Activated CD4-positive, CD25-positive, alpha-beta regulatory T cell (primary cell): ENCODE data around the gene ERC2.

ENCODE experiments used
- DNase-seq, 4 experiments: peaks; one replicate each; lab custom pipeline; 2025; lab: John Stamatoyannopoulos, UW

ERC2 gene

DNA sequence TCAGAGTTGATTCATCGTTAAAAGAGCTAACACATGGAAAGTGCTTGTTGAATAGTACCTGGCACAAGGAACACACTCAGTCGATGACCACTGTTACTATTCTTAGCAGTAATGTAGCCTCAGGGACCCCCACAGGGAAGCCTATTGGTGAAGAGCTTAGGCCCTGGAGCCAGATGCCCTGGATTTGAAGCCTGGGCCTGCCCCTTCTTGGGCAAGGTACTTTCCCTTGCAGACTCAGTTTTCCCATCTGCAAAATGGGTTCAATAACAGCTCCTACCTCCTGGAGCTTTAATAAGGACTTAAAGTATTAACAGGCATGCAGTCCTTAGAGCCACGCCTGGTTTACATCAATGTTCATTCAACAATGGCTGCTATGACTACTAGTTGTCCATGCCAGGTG lies 884.2 kb downstream of the ERC2 start:
- no peak for DNase-seq

DNA sequence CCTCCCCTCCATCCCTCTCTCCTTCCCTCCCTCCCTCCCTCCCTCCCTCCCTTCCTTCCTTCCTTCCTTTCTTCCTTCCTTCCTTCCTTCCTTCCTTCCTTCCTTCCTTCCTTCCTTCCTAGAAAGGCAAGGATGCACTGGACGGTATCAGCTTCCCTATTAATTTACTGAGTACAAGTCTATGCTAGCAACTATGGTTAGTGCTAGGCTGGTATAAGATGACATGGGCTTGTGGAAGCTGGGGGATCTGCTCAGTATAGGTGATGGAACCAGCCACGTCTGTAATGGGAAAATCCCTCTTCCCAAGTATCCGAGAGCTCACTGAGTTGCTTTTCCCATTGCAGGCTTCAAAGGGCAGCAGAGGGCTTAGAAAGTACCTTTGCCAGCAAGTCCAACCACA lies 884.8 kb downstream of the ERC2 start:
- no peak for DNase-seq

DNA sequence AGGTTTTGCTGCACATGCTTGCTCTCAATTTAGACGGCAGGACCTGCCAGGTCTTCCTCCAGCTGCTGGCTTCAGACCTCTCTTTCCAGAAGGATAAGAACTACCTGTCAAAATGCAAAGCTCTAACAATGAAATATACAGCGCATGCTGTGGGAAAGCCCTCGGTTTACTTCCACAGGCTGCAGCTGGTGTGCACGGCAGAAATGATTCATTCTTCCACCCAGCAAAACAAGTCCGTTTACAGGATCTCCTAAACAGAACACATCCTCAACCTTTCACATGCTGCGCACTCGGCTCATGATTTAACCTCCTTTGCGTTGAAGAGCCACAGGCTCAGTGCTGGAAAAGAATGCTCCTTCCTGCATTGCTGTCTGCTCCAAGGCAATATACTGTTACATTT lies 888.8 kb downstream of the ERC2 start:
- DNase-seq, result no peak

DNA sequence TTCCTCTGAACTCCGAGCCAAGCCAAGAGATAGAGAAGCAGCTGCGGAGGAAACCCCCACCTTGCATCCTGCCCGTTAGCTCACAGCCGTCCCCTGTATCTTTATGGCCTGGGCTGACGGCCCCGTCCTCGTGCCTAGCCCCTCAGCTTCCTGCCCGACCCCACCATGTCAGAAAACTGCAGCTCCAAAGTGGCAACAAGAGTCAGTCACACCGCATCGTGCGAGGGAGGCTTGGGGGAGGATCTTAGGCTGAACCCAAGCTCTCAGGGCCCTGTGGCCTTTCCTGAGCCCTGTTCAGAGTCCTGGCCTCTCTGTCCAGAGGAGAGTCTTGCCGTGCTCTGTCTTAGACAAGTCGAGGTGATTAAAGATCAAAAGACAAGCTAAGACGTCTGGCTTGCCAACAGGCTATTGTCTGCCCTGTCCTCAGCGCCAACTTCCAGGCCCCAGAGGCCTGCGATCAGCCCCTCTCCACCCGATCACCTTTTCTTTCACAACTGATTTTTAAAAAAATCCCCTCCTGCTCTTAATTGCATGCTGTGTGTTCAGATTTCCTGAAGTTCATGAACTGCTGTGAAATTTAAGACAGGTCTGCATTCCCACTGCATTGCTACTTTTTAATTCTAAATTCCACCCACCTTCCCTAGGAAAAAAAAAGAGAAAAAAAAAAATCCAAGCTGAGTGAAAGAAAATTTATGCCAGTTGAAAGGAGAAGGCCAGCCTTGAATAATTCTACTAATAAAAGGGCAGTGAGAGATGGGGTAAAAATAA lies 891.5 kb downstream of the ERC2 start:
- DNase-seq, result no peak

DNA sequence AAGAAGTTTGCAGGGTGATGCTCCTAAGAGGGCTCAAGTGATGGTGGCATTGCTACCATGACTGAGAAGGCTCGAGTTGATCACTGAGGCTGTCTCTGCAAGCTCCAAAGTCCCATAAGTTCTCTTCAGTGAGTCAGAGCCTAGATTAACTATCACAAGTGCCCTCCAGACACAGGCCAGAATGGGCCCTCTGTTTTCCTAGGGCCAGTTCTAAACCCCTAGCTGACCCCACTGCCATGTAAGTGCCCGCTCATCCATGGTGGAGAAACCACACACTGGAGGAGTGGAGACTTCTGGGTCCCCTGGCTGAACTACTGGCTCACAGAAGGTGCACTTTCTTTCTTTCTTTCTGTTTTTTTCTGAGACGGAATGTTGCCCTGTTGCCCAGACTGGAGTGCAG lies 893.6 kb downstream of the ERC2 start:
- no peak for DNase-seq

DNA sequence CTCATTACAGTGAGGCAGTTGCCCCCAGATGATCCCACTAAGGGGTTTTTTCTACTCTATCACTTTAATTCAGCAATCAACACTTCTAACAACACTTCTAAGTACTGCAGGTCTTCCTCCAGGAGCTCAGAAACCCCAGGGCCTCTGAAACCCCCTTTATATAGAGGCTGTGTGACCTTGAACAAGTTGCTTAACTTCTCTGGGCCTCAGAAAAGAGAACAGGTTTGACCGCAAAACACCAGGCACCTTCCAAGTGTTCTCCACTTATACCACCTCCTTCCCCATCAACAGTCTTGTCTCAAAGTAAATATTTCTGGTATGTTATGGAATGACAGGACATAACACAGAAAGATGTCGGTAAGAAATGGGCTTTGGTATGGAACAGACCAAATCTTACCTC lies 895.5 kb downstream of the ERC2 start:
- no peak for DNase-seq

DNA sequence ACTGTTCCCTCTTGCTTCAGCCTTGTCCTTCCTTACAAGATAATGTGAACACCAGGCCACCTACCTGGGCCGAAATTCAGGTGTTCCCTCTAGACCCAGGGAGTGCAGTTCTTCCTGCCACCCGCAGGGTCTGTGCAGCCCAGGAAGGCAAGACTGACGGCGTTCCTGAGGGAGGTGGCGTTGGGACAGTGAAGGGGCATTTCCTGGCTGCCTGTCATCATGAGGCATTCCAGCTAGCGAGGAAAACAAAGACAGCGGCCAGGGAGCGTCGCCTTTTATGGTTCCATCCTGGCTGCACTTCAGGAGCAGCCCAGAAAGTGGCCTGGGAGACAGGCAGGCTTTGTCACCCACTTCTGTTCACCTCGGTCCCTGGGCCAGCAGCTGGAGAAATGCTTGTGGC lies 896.4 kb downstream of the ERC2 start:
- DNase-seq, result no peak

DNA sequence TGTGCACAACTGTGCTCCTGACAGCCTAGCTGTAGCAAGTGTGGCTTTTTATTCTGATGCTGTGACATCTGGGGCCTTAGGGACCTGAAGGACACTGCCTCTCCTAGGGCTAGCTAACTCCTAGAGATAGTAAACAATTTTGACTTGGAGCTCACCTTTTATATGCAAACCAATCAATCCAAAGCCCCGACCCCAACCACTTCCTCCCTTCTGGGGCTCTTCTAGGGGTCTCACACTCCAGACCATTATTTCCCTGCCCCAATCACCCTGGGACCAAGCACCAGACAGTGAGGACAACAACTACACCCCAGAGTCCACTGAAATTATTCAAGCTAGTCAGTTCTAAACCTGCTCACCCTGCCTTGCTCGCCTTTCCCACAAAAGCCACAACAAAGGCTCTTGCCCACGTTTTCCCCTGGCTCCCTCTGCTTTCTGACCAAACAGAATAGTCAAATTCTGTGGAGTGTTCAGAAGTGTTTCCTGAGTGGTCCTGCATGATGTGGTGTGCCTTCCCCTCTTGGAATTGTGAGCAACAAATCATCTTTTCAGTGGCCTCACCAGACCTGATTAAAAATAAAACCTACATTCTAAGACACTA lies 897.0 kb downstream of the ERC2 start:
- no peak for DNase-seq

DNA sequence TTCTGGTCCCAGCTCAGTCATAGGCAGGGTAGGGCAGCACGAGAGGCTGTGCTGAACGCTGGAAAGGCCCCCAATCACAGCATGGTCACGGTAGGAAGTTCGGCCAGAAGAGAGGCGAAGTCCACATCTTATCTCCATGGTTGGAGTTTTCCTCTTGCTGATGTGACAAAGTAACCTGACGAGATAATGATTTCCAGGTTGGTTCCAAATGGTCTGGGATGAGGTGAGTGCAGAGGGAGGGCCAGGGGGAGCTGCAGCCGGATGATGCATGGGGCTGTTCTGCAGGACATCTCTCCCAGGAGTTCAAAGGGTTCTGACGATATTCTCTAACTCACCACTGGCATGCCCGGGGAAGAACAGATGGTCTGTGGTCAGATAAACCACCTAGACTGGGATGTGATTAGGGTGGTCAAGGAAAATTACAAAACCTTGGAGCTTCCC lies 898.0 kb downstream of the ERC2 start:
- no peak for DNase-seq

DNA sequence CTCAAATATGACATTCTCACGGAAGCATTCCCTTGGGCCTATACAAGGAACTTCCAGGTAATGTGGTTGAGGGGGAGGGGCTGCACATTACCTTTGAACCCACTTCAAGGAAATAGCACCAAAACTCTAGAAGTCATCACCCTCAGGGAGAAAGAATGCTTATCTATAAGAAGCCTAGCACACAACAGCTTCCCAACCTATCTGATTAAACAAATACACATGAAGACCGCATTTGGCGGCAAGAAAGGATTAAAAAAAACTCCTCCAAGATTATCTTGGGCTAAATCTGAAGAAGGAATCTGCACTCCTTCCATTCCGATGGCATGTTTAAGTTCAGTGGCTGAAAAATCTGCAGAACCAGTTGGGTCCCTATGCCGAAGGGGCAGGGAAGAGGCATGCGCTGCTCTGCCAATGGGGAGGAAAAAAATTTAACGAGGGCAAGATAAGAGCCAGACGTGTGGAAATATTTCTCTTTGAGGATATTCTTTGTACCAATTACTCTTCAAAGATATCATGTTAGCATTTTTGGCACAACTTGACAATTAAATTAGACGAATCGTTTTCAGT lies 899.2 kb downstream of the ERC2 start:
- no peak for DNase-seq

DNA sequence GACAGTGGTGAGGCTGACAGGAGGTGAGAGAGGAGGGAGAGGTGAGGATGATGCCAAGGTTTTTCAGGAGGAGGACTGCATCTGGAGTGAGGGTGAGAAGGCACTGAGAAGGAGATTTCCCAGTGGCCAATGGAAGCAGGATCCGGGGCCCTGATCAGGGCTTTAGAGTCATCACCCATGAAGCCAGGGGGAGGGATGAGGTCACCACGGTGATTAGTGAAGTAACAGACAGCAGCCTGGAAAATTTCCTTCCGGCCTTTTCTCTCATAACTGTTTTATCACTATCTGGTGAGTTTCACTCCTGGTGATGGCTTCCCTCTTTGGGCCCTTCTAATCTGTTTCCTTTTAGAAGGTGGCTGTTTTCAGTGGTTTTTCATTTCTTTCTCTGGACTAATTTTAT lies 900.7 kb downstream of the ERC2 start:
- no peak for DNase-seq

DNA sequence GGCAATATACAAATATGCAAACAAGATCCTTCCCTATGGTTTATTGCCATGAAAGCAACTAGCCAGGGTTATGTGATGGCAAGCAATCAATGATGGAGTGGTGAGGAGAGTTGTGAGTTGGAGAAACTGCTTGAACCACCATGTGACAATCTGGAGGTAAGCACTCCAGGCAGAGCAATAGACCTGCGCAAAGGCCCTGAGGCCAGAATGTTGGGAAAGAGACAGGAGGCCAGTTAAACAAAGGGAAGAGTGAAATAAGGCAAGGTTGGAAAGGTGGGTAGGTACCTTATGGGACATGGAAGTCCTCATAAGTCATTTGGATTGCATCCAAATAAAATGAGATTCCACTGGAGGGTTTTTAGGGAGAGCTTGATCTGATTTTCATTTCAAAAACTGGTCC lies 901.1 kb downstream of the ERC2 start:
- DNase-seq, result no peak

DNA sequence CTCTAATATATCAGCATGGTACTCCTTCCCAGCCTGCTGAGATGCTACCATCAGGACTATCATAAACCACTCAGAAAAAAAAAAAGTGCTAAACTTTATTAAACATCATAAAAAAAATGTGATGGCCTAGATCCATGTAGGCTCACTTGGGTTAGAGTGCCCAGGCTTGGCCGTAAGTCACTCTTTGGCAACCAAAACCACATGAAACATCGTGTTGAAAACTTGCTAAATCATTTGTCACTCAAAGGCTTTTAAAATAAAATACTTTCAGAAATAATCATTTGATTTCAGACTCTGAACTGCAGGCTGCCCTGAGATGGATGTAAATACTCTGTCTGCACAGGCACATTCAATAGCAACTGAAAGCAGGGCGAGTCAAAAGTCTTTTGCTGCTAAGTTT lies 902.7 kb downstream of the ERC2 start:
- DNase-seq, result no peak

DNA sequence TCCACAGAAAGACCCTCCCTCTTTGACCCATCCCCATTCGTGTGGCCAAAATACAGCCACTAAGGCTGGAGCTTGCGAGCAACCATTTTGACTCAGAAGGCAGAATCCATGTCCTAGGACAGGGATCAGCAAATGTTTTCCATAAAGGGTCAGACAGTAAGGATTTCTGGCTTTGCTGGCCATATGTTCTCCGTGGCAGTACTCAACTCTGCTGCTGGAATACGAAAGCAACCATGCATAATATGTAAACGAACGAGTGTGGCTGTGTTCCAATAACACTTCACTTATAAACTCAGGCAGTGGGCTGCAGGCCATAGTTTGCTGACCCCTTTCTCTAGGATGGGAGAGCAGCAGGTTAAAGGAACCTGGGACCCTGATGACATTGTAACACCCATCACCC lies 903.5 kb downstream of the ERC2 start:
- no peak for DNase-seq

DNA sequence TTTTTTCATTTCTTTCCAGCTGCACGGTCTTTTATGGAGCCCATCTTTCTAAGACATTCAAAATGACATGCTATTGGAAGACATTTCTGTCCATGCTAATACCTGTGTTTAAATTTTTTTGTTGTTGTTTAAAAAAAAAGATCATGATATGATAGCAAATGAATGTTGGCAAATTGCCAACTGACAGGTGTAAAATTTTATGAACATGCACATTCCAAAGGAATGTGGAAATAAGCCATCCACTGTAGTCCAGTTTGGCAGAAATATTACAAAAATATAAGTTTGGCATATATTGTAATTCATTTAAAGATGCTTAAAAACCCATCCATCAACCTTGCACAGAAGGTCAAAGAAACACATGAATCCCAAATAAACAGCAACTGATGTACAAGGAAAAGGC lies 905.6 kb downstream of the ERC2 start:
- no peak for DNase-seq

DNA sequence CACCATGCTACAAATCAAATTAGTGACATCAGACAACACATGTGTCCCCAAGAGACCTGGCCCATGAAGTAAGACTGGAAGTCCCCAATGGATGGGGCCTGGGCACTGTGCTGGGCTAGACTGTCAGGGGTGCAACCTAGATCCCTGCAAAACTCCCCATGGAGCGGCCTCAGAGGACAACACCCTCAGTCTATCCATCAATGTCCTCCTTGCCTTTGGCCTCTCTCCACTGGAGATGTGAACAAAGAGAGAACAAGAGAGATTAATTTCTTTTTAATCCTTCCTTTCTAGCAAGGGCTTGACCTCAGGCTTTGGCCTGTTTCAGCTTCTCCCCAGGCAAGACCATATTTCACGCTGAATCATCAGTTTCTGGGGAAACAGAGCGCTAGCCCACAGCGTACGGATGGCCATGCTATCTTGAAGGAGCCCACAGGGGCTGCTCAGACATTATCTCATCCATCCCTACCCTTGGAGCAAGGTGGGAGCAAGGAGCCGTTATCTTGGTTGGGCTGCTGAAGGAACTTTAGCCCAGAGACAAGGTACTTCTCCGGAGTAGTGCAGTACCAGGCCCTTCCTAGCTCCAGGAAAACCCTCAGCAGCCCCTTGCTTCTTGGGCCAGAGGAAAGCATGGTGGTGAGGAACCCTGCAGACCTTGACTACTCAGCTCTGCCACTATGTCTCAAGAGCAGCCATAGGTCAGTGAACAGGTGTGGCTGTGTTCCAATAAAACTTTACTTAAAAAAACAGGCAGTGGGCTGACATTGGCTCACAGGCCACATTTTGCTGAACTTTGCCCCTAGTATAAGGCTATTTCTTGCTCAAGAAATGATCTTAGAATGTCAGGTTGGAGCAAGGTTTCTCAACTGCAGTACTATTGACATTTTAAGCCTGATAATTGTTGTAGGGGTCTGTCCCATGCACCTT lies 908.5 kb downstream of the ERC2 start:
- no peak for DNase-seq

DNA sequence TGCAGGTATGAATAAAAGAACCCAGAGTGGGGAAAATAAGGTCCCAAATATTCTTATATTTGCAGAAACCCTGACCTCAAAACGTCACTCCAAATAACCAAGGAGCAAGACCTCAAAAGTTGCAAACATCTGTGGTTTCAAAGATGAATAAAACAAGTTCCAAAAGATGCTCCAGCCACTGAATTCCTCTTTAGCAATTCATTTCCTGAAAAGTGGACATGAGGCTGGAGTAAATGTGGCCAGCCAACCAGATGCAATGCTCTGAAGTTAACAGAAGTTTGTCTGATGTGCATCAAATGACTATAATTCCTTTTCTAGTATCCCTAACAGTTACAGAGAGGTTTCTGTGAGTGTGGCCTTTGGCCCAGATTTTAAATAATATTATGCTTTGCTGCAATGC lies 910.0 kb downstream of the ERC2 start:
- no peak for DNase-seq

DNA sequence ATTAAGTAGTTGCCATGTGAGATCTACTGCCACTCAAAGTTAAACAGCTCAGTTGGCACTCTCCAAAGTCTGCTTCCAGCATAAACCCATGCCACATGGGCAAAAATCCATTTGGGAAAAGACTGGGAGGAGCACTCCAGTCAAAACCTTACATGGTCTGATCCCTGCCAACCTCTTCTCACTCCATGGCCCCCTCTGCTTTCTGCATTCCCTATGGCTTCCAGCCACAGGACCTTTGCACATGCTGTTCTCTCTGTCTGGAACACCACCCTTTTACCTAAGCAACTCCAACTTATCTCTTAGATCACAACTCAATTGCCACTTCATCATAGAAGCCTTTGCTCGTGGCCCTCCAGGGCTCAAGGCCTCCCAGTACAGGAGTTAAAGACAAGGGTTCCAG lies 910.7 kb downstream of the ERC2 start:
- DNase-seq, result no peak

DNA sequence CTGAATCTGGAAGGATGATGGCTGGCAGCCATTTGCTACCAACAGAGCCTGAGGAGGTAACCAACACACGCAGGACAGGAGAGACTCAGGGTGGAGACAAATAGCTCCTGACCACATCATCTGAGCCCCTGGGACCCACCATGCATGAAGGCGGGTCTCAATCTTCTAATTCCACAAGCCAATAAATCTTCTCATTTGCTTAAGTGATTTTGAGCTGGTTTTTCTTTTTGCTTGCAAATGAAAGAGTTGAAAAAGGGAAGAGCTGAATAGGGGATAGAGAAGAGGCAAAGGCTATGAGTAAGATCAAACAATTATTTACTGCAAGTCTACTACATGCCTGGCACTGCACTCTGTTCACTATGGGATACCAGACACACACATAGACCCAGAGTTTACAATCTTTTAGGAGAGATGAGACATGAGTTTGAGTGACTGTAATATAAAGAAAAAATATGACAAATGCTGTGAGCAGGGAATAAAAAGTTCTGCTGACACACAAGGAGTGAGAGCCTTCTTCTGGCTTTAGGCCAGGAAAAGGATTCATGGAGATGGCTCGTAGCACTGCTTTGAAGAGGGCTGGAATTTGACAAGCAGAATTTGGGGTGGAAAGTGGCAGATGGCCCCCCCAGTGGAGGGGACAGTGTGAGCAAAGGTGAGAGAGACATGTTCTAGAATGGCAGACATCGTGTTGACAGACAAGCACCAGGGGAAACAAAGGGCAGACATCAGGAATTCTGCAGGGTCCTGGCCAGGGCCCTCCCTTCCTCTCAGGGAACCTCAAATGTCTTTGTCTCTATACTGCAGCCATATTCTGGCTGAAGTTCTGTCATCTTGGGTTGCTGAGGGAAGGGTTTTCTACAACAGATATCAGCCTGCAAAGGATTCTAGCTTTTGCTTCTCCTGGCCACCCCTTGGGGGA lies 911.4 kb downstream of the ERC2 start:
- no peak for DNase-seq

DNA sequence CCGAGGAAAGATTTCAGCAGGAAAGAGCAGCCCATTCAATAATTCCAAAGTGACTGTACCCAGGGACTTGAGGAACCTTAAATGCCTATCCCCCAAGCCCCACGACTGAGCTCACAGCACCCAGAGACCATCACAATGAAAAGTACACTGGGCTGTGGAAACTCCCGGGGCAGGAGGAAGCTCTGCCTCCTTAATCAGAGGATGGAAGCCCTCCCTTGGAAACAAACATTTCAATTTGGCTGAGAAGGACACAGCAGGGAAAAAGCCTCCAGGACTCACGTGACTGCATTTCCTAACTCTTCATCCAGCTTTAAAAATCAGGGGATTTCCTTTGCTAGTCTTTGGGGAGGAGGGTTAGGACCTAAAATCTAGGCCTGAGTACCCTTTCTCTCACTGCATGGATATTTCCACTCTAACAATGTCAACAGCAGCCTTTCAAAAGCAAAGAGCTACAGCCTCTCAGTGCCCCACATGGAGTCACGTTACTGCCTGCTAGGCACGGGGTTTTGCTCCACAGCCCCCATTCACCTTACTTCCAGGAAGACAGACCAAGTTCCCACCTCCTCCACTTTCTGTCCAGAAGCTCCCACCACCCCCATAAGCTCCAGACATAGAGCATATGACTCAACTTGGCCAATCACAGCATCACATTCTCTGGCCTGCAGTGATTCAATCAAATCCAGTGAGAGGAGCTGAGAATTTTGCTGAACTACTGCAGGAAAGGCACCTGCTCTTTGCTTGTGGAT lies 912.2 kb downstream of the ERC2 start:
- DNase-seq, result no peak
